HG02678 (cell line): Measurements from ENCODE around the gene DHX58.
"Not testable (repeated sequence)": the region's sequence is repeated elsewhere in the genome, so short reads cannot be mapped to it uniquely, and the experiment has no call there.

Experiments
- ATAC-seq: cut with Tn5 transposase; IDR thresholded peaks from one replicate; pipeline ENCODE4 v1.9.1; 2021; ENCODE audit warnings: mild to moderate bottlenecking, moderate library complexity; ENCODE audit not compliant: unreplicated experiment

The DHX58 gene

DNA sequence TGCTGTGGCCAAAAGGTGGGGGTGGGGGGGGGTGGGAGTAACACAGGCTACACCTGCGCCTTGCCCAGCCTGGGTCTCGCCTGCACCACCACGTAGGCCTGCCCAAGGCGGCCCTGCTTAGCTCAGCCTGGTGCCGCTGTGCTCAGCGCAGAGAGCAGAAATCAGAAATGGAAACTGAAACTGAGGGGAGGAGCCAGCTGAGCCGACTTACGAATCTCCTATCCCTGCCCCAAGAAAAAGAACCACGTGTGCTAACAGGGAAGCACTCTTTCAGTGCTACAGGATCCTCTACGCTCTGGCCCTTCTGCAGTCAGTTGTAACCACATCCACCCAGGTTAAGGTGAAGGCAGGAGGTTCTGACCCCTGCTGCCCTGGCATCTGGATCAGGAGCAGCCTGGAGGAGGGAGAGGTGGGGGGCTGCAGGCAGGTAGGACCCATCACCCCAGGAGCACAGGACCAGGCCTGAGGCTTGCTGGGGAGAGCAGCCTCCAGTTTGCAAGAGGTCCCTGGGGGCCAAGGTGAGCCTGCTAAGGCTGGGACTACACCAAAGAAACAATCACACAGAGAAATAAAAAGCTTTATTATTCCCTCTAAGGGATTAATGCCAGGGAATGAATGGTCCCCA lies at the start of gene DHX58:
DHX58 (minus strand) TSS at position 163 of the 625 bp plus-strand sequence. CDS start 822 bp downstream, outside the sequence.
- peak; percentile 75 for ATAC-seq

DNA sequence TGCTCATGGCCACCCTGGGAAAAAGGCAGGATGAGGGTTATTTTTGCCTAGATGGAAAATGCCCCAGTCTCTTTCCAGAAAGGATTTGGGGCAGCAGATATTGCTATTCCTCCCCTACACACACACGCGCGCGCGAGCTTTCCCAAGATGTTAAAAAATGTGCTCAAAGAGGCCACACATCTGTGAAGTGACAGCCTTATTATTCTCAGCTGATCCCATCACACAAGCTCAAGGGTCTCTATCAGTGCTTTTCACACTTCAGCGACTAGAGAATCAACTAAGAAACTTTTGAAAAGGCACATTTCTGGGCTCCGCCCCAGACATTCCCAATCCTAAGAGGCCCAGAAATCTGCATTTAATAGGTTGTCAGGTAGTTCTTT lies 48.0 kb upstream of the DHX58 start:
- ATAC-seq, result no peak

DNA sequence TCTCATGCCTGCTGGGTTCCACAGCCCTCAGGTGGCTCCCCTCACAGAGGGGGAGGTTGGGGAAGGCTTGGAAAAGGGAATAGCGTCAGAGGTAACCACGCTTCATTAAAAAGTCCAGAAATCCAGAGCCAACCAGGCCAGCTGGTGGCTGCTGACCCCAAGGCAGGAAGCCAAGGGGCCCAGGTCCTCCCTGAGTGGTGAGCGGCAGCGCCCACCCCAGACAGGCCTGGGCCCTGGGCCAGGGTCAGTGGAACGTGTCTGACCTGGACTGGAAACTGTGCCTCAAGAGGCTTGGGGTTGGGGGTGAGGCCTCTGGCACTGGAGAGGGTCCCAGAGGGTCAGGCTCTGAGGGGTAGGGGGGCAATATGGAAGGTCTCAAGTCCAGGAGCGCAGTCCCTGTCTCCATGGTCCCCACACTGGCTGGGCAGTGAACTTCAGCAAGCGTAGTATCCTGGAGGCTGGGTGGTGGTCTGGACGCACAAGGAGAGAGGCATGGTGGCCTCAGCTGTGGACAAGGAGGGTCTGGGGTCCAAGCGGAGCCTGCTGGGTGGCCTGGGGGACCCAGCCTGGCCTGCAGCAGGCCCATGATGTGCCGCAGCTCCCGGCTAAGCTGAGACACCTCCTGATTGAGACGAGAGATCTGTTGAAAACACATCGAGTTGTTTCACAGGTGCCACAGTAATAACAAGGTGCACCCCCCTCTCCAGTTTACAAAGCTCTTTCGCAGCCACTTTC lies 47.4 kb upstream of the DHX58 start:
- ATAC-seq, result no peak

GRCh38 chr17:42155614-42156045 lies 43.1 kb upstream of the DHX58 start:
- no peak for ATAC-seq

DNA sequence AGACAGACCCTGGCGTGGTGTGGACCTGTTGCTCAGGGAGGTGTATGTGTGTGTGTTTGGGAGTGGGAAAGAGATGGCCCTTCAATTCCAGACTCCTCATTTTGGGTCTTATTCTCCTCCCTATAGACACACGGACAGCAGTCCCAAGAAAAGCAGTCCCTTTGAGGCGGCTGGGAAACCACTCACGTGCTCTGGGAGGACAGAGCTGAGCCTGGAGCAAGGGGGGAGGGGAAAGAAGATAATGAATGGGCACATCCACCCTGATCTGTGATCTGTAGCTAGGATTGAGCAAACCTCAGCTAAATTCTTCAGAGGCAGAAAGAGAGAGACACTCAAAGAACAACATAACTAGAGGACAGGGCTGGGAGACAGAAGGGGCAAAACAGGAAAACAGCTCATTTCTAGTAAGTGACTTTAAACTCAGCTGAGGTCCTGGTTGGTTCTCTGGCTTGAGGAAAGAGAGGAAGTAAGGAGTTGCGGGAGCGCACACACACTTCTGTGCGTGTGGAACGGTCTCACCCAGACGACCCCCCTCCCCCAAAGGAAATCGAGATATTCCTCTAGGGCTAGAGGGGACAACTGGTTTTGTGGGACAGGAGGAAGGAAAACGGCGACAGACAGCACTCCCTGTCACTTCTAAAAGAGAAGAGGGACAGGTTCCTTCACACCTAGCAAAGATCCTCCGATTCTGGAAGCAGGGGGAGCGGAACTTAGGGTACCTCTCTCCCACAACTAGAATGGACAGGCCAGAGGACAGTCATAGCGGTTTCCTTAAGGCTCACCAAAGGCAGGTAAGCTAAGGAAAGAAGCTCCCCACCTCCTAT lies 41.6 kb upstream of the DHX58 start:
- no peak for ATAC-seq

DNA sequence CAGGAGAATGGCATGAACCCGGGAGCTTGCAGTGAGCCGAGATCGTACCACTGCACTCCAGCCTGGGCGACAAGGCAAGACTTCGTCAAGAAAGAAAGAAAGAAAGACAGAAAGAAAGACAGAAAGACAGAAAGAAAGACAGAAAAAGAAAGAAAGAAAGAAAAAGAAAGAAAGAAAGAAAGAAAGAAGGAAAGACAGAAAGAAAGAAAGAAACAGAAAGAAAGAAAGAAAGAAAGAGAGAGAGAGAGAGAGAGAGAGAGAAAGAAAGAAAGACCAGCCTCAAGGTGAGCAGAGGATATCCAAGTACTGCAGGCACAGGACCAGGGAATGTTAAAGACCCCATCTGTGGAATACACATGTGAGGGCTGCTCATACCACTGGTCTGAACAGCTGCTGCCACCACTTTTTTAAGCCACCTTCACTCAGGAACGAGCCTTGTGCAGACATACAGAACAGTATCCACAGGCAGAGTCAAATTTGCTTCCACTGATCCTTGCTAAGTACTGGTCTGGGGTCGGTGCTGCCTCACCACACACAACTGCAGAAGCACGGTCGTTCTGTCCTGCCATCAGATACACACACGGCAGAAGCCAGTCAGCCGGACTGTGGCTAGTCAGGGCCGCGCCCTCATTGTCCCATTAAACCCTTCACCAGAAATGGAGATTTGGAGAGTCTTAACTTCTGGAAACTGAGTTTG lies 34.5 kb upstream of the DHX58 start:
- ATAC-seq, result no peak

GRCh38 chr17:42143138-42143537 lies 30.6 kb upstream of the DHX58 start:
- not testable (repeated sequence) for ATAC-seq

DNA sequence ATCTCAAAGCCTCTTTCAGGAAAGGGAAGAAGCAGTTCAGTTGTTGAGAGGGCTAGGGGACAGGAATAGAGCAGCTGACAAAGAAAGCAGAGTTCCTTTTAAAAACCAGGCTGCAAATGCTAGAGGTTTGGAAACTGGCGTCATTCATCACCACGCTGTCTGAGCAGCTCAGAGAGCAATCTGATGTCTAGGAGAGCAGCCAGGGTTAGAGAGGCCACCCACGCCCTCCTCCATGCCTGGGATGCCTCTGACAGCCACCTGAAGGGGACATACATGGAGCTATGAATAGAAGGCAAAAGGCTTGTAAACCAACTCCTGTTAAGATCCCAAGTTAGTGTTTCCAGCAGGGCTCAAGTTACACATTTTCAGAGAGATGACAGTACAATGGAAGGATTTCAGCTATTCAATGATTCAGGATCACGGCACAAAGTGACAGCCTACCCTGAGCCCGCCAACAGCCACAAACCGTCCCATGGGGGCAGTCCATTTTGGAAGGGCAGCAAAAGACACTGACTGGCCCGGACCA lies 29.9 kb upstream of the DHX58 start:
- no peak for ATAC-seq

DNA sequence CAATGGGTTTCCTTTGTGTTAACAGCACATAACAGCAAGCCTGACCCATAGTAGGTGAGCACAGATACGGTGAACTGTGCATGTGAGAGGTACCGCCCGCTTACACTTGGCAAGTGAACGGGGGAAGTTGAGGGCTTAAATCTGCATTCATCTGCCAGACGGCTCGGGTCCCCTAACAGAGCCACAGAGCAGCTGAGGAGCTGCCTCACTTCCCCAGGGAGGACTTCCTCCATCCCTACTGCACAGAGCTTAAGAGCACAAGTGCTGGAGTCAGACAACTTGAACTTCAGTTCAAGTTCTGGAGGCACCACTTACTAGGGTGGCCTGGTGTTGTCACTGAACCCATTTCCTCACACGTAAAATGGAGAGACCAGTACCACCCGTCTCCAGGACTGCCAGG lies 28.9 kb upstream of the DHX58 start:
- ATAC-seq, result no peak

- ATAC-seq, result not testable (repeated sequence)
Observed at GRCh38 chr17:42140690-42141089, 28.2 kb upstream of the DHX58 start.

- ATAC-seq, result no peak
Observed at GRCh38 chr17:42138749-42139492, 26.4 kb upstream of the DHX58 start.

- no peak for ATAC-seq
Observed at GRCh38 chr17:42136654-42137051, 24.1 kb upstream of the DHX58 start.

DNA sequence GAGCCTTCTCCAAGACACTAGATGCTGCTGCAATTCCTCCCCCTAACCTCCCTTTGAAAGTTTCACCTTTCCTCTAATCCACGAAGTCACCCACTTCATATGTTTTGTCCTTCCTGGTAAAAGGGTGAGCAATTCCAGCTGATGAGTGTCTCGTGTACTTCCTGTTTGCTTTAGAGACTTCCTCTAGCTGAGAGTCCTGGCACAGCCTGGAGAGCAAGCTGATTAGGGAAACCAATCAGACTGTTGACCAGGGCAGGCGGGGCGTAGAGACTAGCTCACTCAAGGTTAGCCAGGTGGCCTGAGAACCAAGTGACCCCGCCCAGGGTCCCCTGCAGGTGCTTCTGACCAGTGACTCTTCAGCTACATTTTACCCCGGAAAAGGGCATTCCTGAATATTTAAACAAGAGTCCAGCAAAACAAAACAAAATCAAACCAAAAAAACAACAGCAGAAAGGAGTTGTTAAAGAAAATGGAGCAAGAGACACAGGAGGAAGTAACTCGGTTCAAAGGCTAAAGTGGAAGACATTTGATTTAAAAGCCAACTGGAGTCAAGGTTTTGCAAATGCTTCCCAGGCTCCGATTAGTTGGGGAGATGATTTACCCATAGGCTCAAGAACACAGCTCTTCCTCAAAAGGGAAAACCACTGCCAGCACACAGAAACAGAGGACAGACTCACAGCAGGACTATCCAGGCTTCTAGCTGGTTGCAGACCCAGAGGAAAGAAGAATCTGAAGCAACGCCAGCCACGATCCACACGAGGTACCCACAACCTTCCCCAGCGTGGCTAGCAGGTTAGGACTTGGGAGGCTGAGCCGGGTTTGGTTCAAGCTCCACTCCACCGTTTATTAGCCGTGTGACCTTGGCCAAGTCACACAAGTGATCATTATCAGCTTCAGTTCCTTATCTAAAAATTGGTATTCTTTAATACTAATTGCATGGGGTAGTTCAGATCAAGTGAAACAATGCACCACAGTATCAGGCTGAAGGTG lies 23.4 kb upstream of the DHX58 start:
- no peak for ATAC-seq

GRCh38 chr17:42135151-42135550 lies 22.6 kb upstream of the DHX58 start:
- ATAC-seq, result no peak

DNA sequence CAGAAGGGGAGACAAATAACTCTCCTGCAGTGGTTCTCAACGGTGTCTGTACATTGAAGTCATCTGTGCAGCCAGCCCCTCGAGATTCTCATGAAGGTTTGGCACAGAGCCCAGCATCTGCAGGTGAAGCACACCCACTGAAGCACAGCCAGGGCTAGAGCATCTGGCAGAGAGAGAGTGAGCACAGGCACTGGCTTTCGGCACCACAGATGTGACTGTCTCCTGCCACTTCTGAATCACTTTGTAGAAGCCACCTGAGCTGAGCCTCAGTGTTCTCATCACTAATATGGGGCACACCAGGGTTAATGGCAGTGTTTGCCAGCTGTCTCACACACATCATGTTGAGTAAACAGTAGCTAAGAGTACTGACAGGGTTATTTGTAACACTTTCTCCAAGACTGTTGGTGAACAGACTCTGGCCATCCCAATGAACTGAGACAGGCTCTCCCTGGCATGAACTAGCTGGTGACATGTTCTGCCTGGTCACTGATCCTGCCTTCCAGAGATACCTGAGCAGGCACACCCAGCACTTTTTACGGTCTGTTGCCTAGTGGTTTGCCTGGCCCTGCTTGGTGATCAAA lies 21.0 kb upstream of the DHX58 start:
- peak; percentile 73 for ATAC-seq

DNA sequence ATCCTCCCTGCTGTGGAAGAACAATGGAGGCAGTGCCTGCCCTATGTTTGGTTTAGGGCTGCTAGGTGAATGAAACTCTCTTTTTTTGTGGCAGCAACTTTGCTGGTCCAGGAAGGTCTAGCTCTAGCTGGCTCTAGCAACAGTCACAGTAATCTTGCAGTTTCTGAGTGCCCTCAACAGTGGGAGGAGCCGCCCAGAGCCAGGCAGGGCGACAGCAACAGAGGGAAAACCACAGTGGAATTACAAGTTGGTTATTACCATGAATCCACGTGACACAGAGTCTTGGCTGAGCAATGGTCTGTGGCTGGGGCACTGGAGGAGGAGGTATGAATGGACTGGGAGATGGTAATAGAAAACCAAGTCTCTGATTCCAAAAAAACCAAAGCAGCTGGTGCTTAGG lies 20.4 kb upstream of the DHX58 start:
- ATAC-seq, result peak; percentile 46

DNA sequence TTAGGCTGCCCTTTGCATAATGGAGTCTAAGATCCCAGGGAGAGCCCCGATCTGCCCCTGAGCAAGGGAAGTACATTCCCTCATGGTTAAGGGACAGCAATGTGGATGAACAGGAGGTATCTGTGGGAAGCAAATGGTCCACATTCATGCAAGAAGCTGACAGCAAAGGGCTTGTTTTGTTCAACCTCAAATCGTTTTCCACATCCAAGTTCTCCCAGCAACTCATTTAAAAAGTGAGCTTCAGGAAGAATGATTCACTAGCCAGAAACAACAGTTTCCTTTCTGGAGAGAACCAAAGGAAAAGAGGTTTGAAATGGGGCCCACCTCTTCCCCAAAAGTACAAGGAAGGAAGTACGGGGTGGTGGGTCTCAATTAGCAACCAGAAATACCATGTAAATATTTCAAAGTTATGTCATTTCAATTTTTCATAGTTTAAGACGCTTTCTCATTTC lies 19.5 kb upstream of the DHX58 start:
- ATAC-seq, result no peak

GRCh38 chr17:42131232-42131631 lies 18.7 kb upstream of the DHX58 start:
- no peak for ATAC-seq
